GM21360 (cell line): ENCODE results near the gene OMG.
"Not testable (repeated sequence)": the region's sequence is repeated elsewhere in the genome, so short reads cannot be mapped to it uniquely, and the experiment has no call there.

ENCODE experiments used
- ATAC-seq: cut with Tn5 transposase; IDR thresholded peaks from one replicate; pipeline ENCODE4 v1.9.1; 2021; ENCODE audit warnings: mild to moderate bottlenecking, moderate library complexity; ENCODE audit not compliant: unreplicated experiment

The OMG gene

GRCh38 chr17:31297090-31297489 is at the start of gene OMG:
Gene OMG, minus strand, starts transcription at chr17:31297239. Its CDS starts 908 bp downstream, at chr17:31296331.
- no peak for ATAC-seq

- ATAC-seq: not testable (repeated sequence)
These were observed 48.2 kb upstream of the OMG start for GRCh38 chr17:31345191-31345747.

- ATAC-seq: no peak
These were observed 43.0 kb upstream of the OMG start for GRCh38 chr17:31339906-31340661.

- no peak for ATAC-seq
These were observed 32.2 kb upstream of the OMG start for GRCh38 chr17:31329221-31329620.

- ATAC-seq: no peak
These were observed 31.1 kb upstream of the OMG start for GRCh38 chr17:31328160-31328535.

GRCh38 chr17:31327534-31328159 is 30.6 kb upstream of the OMG start:
- no peak for ATAC-seq

- no peak for ATAC-seq
These were observed 26.5 kb upstream of the OMG start for GRCh38 chr17:31323551-31323950.

- ATAC-seq: no peak
These were observed 24.9 kb upstream of the OMG start for GRCh38 chr17:31321966-31322365.

GRCh38 chr17:31321481-31321880 is 24.4 kb upstream of the OMG start, which contains the start of gene EVI2A:
Gene EVI2A, minus strand, starts transcription at chr17:31321622. Its CDS starts 2,609 bp downstream, at chr17:31319013.
- no peak for ATAC-seq

- ATAC-seq: no peak
These were observed 23.8 kb upstream of the OMG start for GRCh38 chr17:31320791-31321190.

- ATAC-seq: no peak
These were observed 23.2 kb upstream of the OMG start for GRCh38 chr17:31320241-31320640.

- ATAC-seq: no peak
These were observed 22.0 kb upstream of the OMG start for GRCh38 chr17:31318851-31319661.

GRCh38 chr17:31318298-31318801 is 21.3 kb upstream of the OMG start:
- ATAC-seq: no peak

- no peak for ATAC-seq
These were observed 17.7 kb upstream of the OMG start for GRCh38 chr17:31314782-31315100.

- no peak for ATAC-seq
These were observed 17.1 kb upstream of the OMG start, which contains the start of gene EVI2B for GRCh38 chr17:31313982-31314781. Gene EVI2B, minus strand, starts transcription at chr17:31314054. Its CDS starts 8,445 bp downstream, at chr17:31305609.

- ATAC-seq: not testable (repeated sequence)
These were observed 15.2 kb upstream of the OMG start for GRCh38 chr17:31312223-31312622.

- no peak for ATAC-seq
These were observed 14.5 kb upstream of the OMG start for GRCh38 chr17:31311526-31311925.

GRCh38 chr17:31310886-31311285 is 13.8 kb upstream of the OMG start:
- no peak for ATAC-seq

GRCh38 chr17:31310260-31310659 is 13.2 kb upstream of the OMG start:
- ATAC-seq: no peak

GRCh38 chr17:31309556-31309955 is 12.5 kb upstream of the OMG start:
- no peak for ATAC-seq
